OCI-LY3 (cell line): ENCODE measurements around the gene SMURF1.

ENCODE experiments used
- H2AFZ ChIP-seq: fragments of 200-600, 300-600 bp; shearing (Covaris generic); 2 replicates; pipeline ENCODE4 v1.6.0; 2014; ENCODE audit warnings: antibody characterized with exemption, low read depth, low read length
- H3K27ac ChIP-seq: fragments of 200-600, 300-600 bp; sonication (generic); 2 replicates; pipeline ENCODE4 v1.5.1; 2014; ENCODE audit warnings: mild to moderate bottlenecking, low read length, moderate library complexity, mixed read lengths
- H3K27me3 ChIP-seq: fragments of 200-600, 300-600 bp; sonication (generic); 2 replicates; pipeline ENCODE4 v1.6.1; 2014; ENCODE audit warnings: low read depth, low read length, mixed read lengths
- H3K36me3 ChIP-seq: fragments of 200-600, 300-600 bp; sonication (generic); replicated peaks from 2 replicates; pipeline ENCODE3; 2014; ENCODE audit warnings: low read depth, low read length, mixed read lengths
- H3K4me1 ChIP-seq: fragments of 300-600, 200-600 bp; sonication (generic); 2 replicates; pipeline ENCODE4 v1.6.1; 2014; ENCODE audit warnings: low read length, mixed read lengths
- H3K4me2 ChIP-seq: fragments of 200-600, 300-600 bp; sonication (generic); 2 replicates; pipeline ENCODE4 v1.6.1; 2014; ENCODE audit warnings: low read length, mixed read lengths
- H3K4me3 ChIP-seq: fragments of 300-600, 200-600 bp; sonication (generic); 2 replicates; pipeline ENCODE4 v1.5.1; 2014; ENCODE audit warnings: antibody characterized with exemption, mild to moderate bottlenecking, low read length, moderate library complexity
- H3K79me2 ChIP-seq: fragments of 300-600, 200-600 bp; shearing (Covaris generic); 2 replicates; pipeline ENCODE4 v1.6.1; 2014; ENCODE audit warnings: mild to moderate bottlenecking, low read length, mixed read lengths
- H3K9ac ChIP-seq: fragments of 300-600, 200-600 bp; shearing (Covaris generic); 2 replicates; pipeline ENCODE4 v1.6.0; 2014; ENCODE audit warnings: mild to moderate bottlenecking, low read length, moderate library complexity
- H3K9me3 ChIP-seq: fragments of 200-600, 300-600 bp; shearing (Covaris generic); 2 replicates; pipeline ENCODE4 v1.6.1; 2014; ENCODE audit warnings: low read length, mixed read lengths; ENCODE audit not compliant: insufficient read depth
- H4K20me1 ChIP-seq: fragments of 200-600, 300-600 bp; sonication (generic); 2 replicates; pipeline ENCODE4 v1.6.1; 2016; ENCODE audit warnings: low read length, mixed read lengths; ENCODE audit not compliant: insufficient read depth
- CTCF ChIP-seq: fragments of 200-600, 300-600 bp; sonication (generic); IDR thresholded peaks from 2 replicates; pipeline ENCODE4 v1.5.1; 2014; ENCODE audit warnings: antibody characterized with exemption, low read length, low read depth
- EZH2phosphoT487 ChIP-seq: fragments of 200-600 bp; shearing (Covaris generic); IDR thresholded peaks from 2 replicates; pipeline ENCODE4 v1.6.1; 2018; ENCODE audit warnings: antibody characterized with exemption, mixed run types, low read depth

Gene SMURF1

GRCh38 chr7:99038086-99038855, 105.6 kb downstream of the SMURF1 start:
- TF ChIP-seq CTCF (no peak), EZH2phosphoT487 (no peak)
- Histone ChIP-seq H3K79me2 (no peaks in the 10 kb centered on the region), H3K27me3 (no peaks in the 10 kb centered on the region), H3K9me3 (no peaks in the 10 kb centered on the region), H3K9ac (no peak overlapping the region), H4K20me1 (no peaks in the 10 kb centered on the region), H3K4me1 (no peaks in the 10 kb centered on the region), H3K4me3 (no peak overlapping the region), H2AFZ (no peak overlapping the region), H3K36me3 (peaks cover 44% of the 10 kb centered on the region), H3K27ac (no peak overlapping the region), H3K4me2 (no peak overlapping the region)

- no peak for TF ChIP-seq EZH2phosphoT487
- no peak for TF ChIP-seq CTCF
- Histone ChIP-seq H3K4me2 (no peak overlapping the region), H3K27me3 (no peaks in the 10 kb centered on the region), H2AFZ (no peak overlapping the region), H3K9me3 (no peaks in the 10 kb centered on the region), H3K4me1 (no peaks in the 10 kb centered on the region), H4K20me1 (no peaks in the 10 kb centered on the region), H3K27ac (no peak overlapping the region), H3K79me2 (no peaks in the 10 kb centered on the region), H3K9ac (no peak overlapping the region), H3K36me3 (peaks cover 47% of the 10 kb centered on the region), H3K4me3 (no peak overlapping the region)
Measured at GRCh38 chr7:99037327-99037940, 106.5 kb downstream of the SMURF1 start.

- Histone ChIP-seq H3K36me3 (peaks cover 49% of the 10 kb centered on the region), H2AFZ (no peak overlapping the region), H3K4me2 (no peak overlapping the region), H3K79me2 (no peaks in the 10 kb centered on the region), H3K9me3 (no peaks in the 10 kb centered on the region), H3K27ac (no peak overlapping the region), H3K4me1 (no peaks in the 10 kb centered on the region), H3K27me3 (no peaks in the 10 kb centered on the region), H3K9ac (no peak overlapping the region), H4K20me1 (no peaks in the 10 kb centered on the region), H3K4me3 (no peak overlapping the region)
- no peak for TF ChIP-seq EZH2phosphoT487
- TF ChIP-seq CTCF, result peak; percentile 19; the same call in 1 of the 2 replicates
Measured at GRCh38 chr7:99036546-99037111, 107.3 kb downstream of the SMURF1 start.

- no peaks in the 10 kb centered on the region for H4K20me1 ChIP-seq
- no peaks in the 10 kb centered on the region for H3K27me3 ChIP-seq
- peaks cover 50% of the 10 kb centered on the region for H3K36me3 ChIP-seq
- no peaks in the 10 kb centered on the region for H3K79me2 ChIP-seq
- no peak overlapping the region for H3K9ac ChIP-seq
- no peak overlapping the region for H3K4me3 ChIP-seq
- H3K9me3 ChIP-seq, result no peaks in the 10 kb centered on the region
- no peak overlapping the region for H2AFZ ChIP-seq
- TF ChIP-seq EZH2phosphoT487 (no peak), CTCF (no peak)
- H3K4me1 ChIP-seq, result no peaks in the 10 kb centered on the region
- H3K27ac ChIP-seq, result no peak overlapping the region
- H3K4me2 ChIP-seq, result no peak overlapping the region
Measured at GRCh38 chr7:99035723-99036545, 108.0 kb downstream of the SMURF1 start.
